Lower leg skin (tissue), 3 donors: ENCODE measurements around the gene CDHR3.

ENCODE experiments used
- POLR2A ChIP-seq, 2 donors: fragments of 450-650 bp; IDR thresholded peaks; one replicate each; pipeline ENCODE4 v1.6.1; 2016 to 2017; ENCODE audit warnings: antibody characterized with exemption in 2 of 2, mild to moderate bottlenecking in 1 of 2, moderate library complexity in 1 of 2
- TF ChIP-seq, protein P1 (sequence below), 3 donors: fragments of 450-650 bp; IDR thresholded peaks; one replicate each; pipeline ENCODE4 v1.5.1; 2016; ENCODE audit warnings: antibody characterized with exemption in 3 of 3, mild to moderate bottlenecking in 3 of 3, moderate library complexity in 2 of 3

GRCh38 chr7:105941596-105941995 lies 21.5 kb upstream of the CDHR3 start:
- TF ChIP-seq, protein P1, sequence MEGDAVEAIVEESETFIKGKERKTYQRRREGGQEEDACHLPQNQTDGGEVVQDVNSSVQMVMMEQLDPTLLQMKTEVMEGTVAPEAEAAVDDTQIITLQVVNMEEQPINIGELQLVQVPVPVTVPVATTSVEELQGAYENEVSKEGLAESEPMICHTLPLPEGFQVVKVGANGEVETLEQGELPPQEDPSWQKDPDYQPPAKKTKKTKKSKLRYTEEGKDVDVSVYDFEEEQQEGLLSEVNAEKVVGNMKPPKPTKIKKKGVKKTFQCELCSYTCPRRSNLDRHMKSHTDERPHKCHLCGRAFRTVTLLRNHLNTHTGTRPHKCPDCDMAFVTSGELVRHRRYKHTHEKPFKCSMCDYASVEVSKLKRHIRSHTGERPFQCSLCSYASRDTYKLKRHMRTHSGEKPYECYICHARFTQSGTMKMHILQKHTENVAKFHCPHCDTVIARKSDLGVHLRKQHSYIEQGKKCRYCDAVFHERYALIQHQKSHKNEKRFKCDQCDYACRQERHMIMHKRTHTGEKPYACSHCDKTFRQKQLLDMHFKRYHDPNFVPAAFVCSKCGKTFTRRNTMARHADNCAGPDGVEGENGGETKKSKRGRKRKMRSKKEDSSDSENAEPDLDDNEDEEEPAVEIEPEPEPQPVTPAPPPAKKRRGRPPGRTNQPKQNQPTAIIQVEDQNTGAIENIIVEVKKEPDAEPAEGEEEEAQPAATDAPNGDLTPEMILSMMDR (IDR thresholded peaks at IDR 0.05), result no peak
- TF ChIP-seq POLR2A (IDR thresholded peaks at IDR 0.05), result no peak
